Measurements from ENCODE around the gene ANKRD16.
"Not testable (repeated sequence)": the region's sequence is repeated elsewhere in the genome, so short reads cannot be mapped to it uniquely, and the experiment has no call there.

ANKRD16 gene

GRCh38 chr10:5891009-5891408 is 1.3 kb upstream of the ANKRD16 start:
- TF ChIP-seq POLR2A (IDR thresholded peaks at IDR 0.05; ENCODE audit: low read depth, low read length), result no peak
- no peak for TF ChIP-seq TAF1 (IDR thresholded peaks at IDR 0.05; ENCODE audit: borderline replicate concordance, low read depth, low read length)
- TF ChIP-seq POLR2AphosphoS5 (IDR thresholded peaks at IDR 0.05; ENCODE audit: low read depth, low read length), result no peak
- FAIRE-seq (no peak), DNase-seq (ENCODE audit: insufficient read length) (no peak)

- FAIRE-seq, result peak; percentile 27
- no peak for DNase-seq (ENCODE audit: insufficient read length)
- TF ChIP-seq POLR2AphosphoS5 (IDR thresholded peaks at IDR 0.05; ENCODE audit: low read depth, low read length) (no peak), TAF1 (IDR thresholded peaks at IDR 0.05; ENCODE audit: borderline replicate concordance, low read depth, low read length) (no peak), POLR2A (IDR thresholded peaks at IDR 0.05; ENCODE audit: low read depth, low read length) (no peak)
Measured at GRCh38 chr10:5890452-5890915, 791 bp upstream of the ANKRD16 start.

GRCh38 chr10:5888843-5889623 is 660 bp downstream of the ANKRD16 start:
- FAIRE-seq (no peak), DNase-seq (ENCODE audit: insufficient read length) (no peak)
- no peak for TF ChIP-seq TAF1 (IDR thresholded peaks at IDR 0.05; ENCODE audit: borderline replicate concordance, low read depth, low read length)
- TF ChIP-seq POLR2A (IDR thresholded peaks at IDR 0.05; ENCODE audit: low read depth, low read length), result no peak; the same call in 1 of the 2 replicates
- TF ChIP-seq POLR2AphosphoS5 (IDR thresholded peaks at IDR 0.05; ENCODE audit: low read depth, low read length), result no peak

GRCh38 chr10:5888351-5888750 is 1.3 kb downstream of the ANKRD16 start:
- no peak for DNase-seq (ENCODE audit: insufficient read length)
- TF ChIP-seq POLR2AphosphoS5 (IDR thresholded peaks at IDR 0.05; ENCODE audit: low read depth, low read length) (no peak), TAF1 (IDR thresholded peaks at IDR 0.05; ENCODE audit: borderline replicate concordance, low read depth, low read length) (no peak), POLR2A (IDR thresholded peaks at IDR 0.05; ENCODE audit: low read depth, low read length) (no peak)
- FAIRE-seq, result peak; percentile 24

GRCh38 chr10:5887641-5888040 is 2.1 kb downstream of the ANKRD16 start:
- FAIRE-seq (no peak), DNase-seq (ENCODE audit: insufficient read length) (no peak)
- no peak for TF ChIP-seq TAF1 (IDR thresholded peaks at IDR 0.05; ENCODE audit: borderline replicate concordance, low read depth, low read length)
- TF ChIP-seq POLR2A (IDR thresholded peaks at IDR 0.05; ENCODE audit: low read depth, low read length), result no peak

- DNase-seq (ENCODE audit: insufficient read length) (no peak), FAIRE-seq (no peak)
- TF ChIP-seq POLR2AphosphoS5 (IDR thresholded peaks at IDR 0.05; ENCODE audit: low read depth, low read length), result no peak
- no peak for TF ChIP-seq TAF1 (IDR thresholded peaks at IDR 0.05; ENCODE audit: borderline replicate concordance, low read depth, low read length)
- no peak for TF ChIP-seq POLR2A (IDR thresholded peaks at IDR 0.05; ENCODE audit: low read depth, low read length)
Measured at GRCh38 chr10:5887029-5887428, 2.7 kb downstream of the ANKRD16 start.

GRCh38 chr10:5885619-5886018 is 4.1 kb downstream of the ANKRD16 start:
- DNase-seq (ENCODE audit: insufficient read length) (no peak), FAIRE-seq (no peak)
- TF ChIP-seq POLR2AphosphoS5 (IDR thresholded peaks at IDR 0.05; ENCODE audit: low read depth, low read length) (no peak), POLR2A (IDR thresholded peaks at IDR 0.05; ENCODE audit: low read depth, low read length) (no peak), TAF1 (IDR thresholded peaks at IDR 0.05; ENCODE audit: borderline replicate concordance, low read depth, low read length) (no peak)

- FAIRE-seq, result no peak
- TF ChIP-seq POLR2A (IDR thresholded peaks at IDR 0.05; ENCODE audit: low read depth, low read length), result no peak
- no peak for TF ChIP-seq POLR2AphosphoS5 (IDR thresholded peaks at IDR 0.05; ENCODE audit: low read depth, low read length)
- TF ChIP-seq TAF1 (IDR thresholded peaks at IDR 0.05; ENCODE audit: borderline replicate concordance, low read depth, low read length), result no peak
- DNase-seq (ENCODE audit: insufficient read length), result no peak
Measured at GRCh38 chr10:5882961-5883360, 6.7 kb downstream of the ANKRD16 start.

- FAIRE-seq; DNase-seq (ENCODE audit: insufficient read length): not testable (repeated sequence)
Measured at GRCh38 chr10:5877041-5877440, 12.7 kb downstream of the ANKRD16 start.

GRCh38 chr10:5876181-5876768 is 13.4 kb downstream of the ANKRD16 start:
- TF ChIP-seq POLR2AphosphoS5 (IDR thresholded peaks at IDR 0.05; ENCODE audit: low read depth, low read length) (no peak), POLR2A (IDR thresholded peaks at IDR 0.05; ENCODE audit: low read depth, low read length) (no peak), TAF1 (IDR thresholded peaks at IDR 0.05; ENCODE audit: borderline replicate concordance, low read depth, low read length) (no peak)
- DNase-seq (ENCODE audit: insufficient read length) (no peak), FAIRE-seq (no peak)

GRCh38 chr10:5873515-5873995 is 16.1 kb downstream of the ANKRD16 start:
- DNase-seq (ENCODE audit: insufficient read length) (peak; percentile 63), FAIRE-seq (peak; percentile 68)
- no peak for TF ChIP-seq POLR2AphosphoS5 (IDR thresholded peaks at IDR 0.05; ENCODE audit: low read depth, low read length)

GRCh38 chr10:5871596-5871995 is 18.1 kb downstream of the ANKRD16 start:
- TF ChIP-seq TAF1 (IDR thresholded peaks at IDR 0.05; ENCODE audit: borderline replicate concordance, low read depth, low read length), result no peak
- no peak for TF ChIP-seq POLR2A (IDR thresholded peaks at IDR 0.05; ENCODE audit: low read depth, low read length)
- no peak for TF ChIP-seq POLR2AphosphoS5 (IDR thresholded peaks at IDR 0.05; ENCODE audit: low read depth, low read length)
- DNase-seq (ENCODE audit: insufficient read length) (no peak), FAIRE-seq (no peak)
